DND-41 (cell line): ENCODE measurements around the gene BRCA1.
"Not testable (repeated sequence)": the region's sequence is repeated elsewhere in the genome, so short reads cannot be mapped to it uniquely, and the experiment has no call there.

ENCODE experiments used
- ATAC-seq: fragments of 200-7000 bp; cut with Tn5 transposase; 3 replicates; pipeline ENCODE4 v1.9.1; 2021; ENCODE audit warnings: low read depth; ENCODE audit not compliant: insufficient read depth
- DNase-seq: peaks from one replicate; pipeline ENCODE4 v3.0.0-alpha.2; 2020
- H2AFZ ChIP-seq: 2 replicates; pipeline ENCODE4 v1.6.0; 2012; ENCODE audit warnings: low read depth, low read length
- H3K27ac ChIP-seq: 2 replicates; pipeline ENCODE4 v1.5.1; 2012; ENCODE audit warnings: low read length, inconsistent platforms
- H3K27me3 ChIP-seq: fragments of 200-600 bp; sonication (generic); 2 replicates; pipeline ENCODE4 v1.6.0; 2012; ENCODE audit warnings: low read length, mild to moderate bottlenecking, inconsistent platforms; ENCODE audit not compliant: insufficient read depth, poor library complexity
- H3K36me3 ChIP-seq: 2 replicates; pipeline ENCODE4 v1.5.1; 2012; ENCODE audit warnings: low read length, inconsistent platforms; ENCODE audit not compliant: insufficient read depth
- H3K4me1 ChIP-seq: 2 replicates; pipeline ENCODE4 v1.5.1; 2012; ENCODE audit warnings: mild to moderate bottlenecking, low read length; ENCODE audit not compliant: insufficient read depth
- H3K4me2 ChIP-seq: 2 replicates; pipeline ENCODE4 v1.6.0; 2012; ENCODE audit warnings: mild to moderate bottlenecking, moderate library complexity, low read length, inconsistent platforms; ENCODE audit not compliant: insufficient read depth
- H3K4me3 ChIP-seq, 2 experiments: fragments of 200-600 bp in 1 of 2; shearing (Covaris generic) in 1 of 2; 2 replicates each; pipeline ENCODE4 v1.5.1; 2012 to 2016; ENCODE audit warnings: inconsistent platforms in 2 of 2, low read length in 2 of 2, mild to moderate bottlenecking in 2 of 2, low read depth in 1 of 2, moderate library complexity in 1 of 2
- H3K79me2 ChIP-seq: 2 replicates; pipeline ENCODE4 v1.6.0; 2012; ENCODE audit warnings: low read length, inconsistent platforms; ENCODE audit not compliant: insufficient read depth
- H3K9ac ChIP-seq: 2 replicates; pipeline ENCODE4 v1.6.0; 2012; ENCODE audit warnings: low read depth, mild to moderate bottlenecking, inconsistent platforms, low read length, moderate library complexity
- H3K9me3 ChIP-seq: 2 replicates; pipeline ENCODE4 v1.5.1; 2012; ENCODE audit warnings: low read length, moderate library complexity, mild to moderate bottlenecking, inconsistent platforms; ENCODE audit not compliant: insufficient read depth, severe bottlenecking
- H4K20me1 ChIP-seq: 2 replicates; pipeline ENCODE4 v1.6.0; 2012; ENCODE audit warnings: low read length; ENCODE audit not compliant: insufficient read depth
- EZH2 ChIP-seq: IDR thresholded peaks from 3 replicates; pipeline ENCODE4 v1.6.1; 2012; ENCODE audit warnings: borderline replicate concordance, low read depth, mild to moderate bottlenecking, moderate library complexity, low read length, inconsistent platforms; ENCODE audit not compliant: severe bottlenecking
- TF ChIP-seq, protein P1 (sequence below): IDR thresholded peaks from 2 replicates; pipeline ENCODE4 v1.5.1; 2012; ENCODE audit warnings: borderline replicate concordance, low read length, moderate library complexity, mild to moderate bottlenecking; ENCODE audit not compliant: poor library complexity, severe bottlenecking; ENCODE audit errors: extremely low read depth

Gene BRCA1

DNA sequence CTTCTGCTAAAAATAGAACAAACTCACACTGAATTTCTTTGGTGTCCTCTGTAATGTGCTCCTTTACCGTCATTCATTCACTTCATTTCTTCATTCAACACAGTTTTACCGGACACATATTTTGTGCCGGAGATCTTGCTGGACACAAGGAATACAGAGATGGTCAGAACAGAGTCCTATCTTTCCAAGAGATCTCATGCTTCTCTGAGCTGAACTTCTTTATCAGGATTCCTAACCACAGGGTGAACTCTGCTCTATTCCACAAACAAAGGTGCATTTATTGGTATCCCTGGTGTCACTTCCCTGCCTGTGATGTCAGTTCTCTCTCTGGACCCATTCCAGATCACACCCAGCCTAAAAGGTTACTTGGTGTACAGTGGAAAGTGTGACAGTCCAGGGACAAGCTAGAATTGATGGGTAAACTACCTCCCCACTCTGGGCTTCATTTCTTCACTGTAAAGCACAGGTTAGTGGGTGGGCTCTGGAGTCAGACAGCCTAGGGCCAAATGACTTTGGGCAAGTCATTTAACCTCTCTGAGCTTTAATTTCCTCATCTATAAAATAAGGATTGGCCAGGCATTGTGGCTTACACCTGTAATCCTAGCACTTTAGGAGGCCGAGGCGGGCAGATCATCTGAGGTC lies 114.4 kb downstream of the BRCA1 start:
- 0 out of 2 replicates have a peak, but pooled peaks cover 5% of the 10 kb centered on the region for H3K79me2 ChIP-seq
- H2AFZ ChIP-seq = no peak overlapping the region
- no peak overlapping the region for H3K4me2 ChIP-seq
- TF ChIP-seq, protein P1, sequence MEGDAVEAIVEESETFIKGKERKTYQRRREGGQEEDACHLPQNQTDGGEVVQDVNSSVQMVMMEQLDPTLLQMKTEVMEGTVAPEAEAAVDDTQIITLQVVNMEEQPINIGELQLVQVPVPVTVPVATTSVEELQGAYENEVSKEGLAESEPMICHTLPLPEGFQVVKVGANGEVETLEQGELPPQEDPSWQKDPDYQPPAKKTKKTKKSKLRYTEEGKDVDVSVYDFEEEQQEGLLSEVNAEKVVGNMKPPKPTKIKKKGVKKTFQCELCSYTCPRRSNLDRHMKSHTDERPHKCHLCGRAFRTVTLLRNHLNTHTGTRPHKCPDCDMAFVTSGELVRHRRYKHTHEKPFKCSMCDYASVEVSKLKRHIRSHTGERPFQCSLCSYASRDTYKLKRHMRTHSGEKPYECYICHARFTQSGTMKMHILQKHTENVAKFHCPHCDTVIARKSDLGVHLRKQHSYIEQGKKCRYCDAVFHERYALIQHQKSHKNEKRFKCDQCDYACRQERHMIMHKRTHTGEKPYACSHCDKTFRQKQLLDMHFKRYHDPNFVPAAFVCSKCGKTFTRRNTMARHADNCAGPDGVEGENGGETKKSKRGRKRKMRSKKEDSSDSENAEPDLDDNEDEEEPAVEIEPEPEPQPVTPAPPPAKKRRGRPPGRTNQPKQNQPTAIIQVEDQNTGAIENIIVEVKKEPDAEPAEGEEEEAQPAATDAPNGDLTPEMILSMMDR = no peak
- TF ChIP-seq EZH2 = no peak
- ATAC-seq (no peak), DNase-seq (no peak)
- no peaks in the 10 kb centered on the region for H4K20me1 ChIP-seq
- H3K27me3 ChIP-seq = no peaks in the 10 kb centered on the region
- H3K9ac ChIP-seq = no peak overlapping the region
- peaks cover 14% of the 10 kb centered on the region for H3K36me3 ChIP-seq
- H3K4me1 ChIP-seq = peaks cover 15% of the 10 kb centered on the region
- H3K27ac ChIP-seq = no peak overlapping the region
- no peaks in the 10 kb centered on the region for H3K9me3 ChIP-seq
- no peak overlapping the region for H3K4me3 ChIP-seq

DNA sequence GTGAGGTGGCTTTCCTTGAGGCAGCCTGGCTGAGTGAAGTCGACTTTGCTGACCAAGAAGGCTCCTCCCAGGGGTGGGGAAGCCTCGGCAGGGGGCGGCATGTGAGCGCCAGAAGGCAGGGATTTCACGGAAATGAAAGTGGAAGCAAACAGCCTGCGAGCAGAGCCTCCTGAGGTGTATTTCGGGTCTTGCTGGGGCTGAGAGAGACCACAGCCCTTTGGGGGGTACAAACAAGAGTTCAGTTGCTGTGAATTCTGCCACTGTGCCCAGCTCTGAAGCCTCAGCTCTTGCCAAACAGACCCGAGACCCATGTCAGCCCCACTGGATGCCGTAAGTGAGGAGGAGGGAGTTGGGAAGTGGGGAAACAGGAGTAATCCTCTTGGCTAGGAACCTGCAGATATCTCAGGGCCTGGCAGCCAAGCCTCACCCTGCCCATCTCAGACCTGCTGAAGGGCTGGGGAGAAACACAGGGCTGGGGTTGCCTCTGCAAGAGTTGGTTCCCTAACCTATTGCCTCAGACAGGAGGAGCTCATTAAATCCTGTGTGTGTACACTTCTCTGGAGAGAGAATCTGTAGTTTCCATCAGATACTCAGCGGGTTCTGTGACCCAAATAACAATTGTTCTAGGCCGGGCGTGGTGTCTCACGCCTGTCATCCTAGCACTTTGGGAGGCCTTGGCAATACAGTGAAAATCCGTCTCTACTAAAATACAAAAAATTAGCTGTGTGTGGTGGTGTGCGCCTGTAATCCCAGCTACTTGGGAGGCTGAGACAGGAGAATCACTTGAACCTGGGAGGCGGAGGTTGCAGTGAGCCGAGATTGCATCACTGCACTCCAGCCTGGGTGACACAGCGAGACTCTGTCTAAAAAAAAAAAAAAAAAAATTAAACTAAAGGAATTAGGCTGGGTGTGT lies 118.3 kb downstream of the BRCA1 start, which contains the start of gene IFI35:
IFI35 (plus strand) TSS at position 146 of the 913 bp plus-strand sequence; CDS start at position 310, 164 bp downstream.
- Histone ChIP-seq H3K27me3 (no peaks in the 10 kb centered on the region), H3K4me3 (peak within 1 kb of the TSS; percentile 32 to 65; a peak in 3 of 4 replicates), H3K4me1 (peaks cover 15% of the 10 kb centered on the region), H3K9ac (peak within 1 kb of the TSS; percentile 69), H3K27ac (peak within 1 kb of the TSS; percentile 92), H3K9me3 (no peaks in the 10 kb centered on the region), H2AFZ (peak within 1 kb of the TSS; percentile 89), H3K36me3 (peaks cover 21% of the 10 kb centered on the region), H3K4me2 (peak within 1 kb of the TSS; percentile 72), H3K79me2 (0 out of 2 replicates have a peak, but pooled peaks cover 5% of the 10 kb centered on the region), H4K20me1 (no peaks in the 10 kb centered on the region)
- ATAC-seq (peak; percentile 98), DNase-seq (peak; percentile 92)
- TF ChIP-seq EZH2 = no peak
- TF ChIP-seq, protein P1 = peak; percentile 86

DNA sequence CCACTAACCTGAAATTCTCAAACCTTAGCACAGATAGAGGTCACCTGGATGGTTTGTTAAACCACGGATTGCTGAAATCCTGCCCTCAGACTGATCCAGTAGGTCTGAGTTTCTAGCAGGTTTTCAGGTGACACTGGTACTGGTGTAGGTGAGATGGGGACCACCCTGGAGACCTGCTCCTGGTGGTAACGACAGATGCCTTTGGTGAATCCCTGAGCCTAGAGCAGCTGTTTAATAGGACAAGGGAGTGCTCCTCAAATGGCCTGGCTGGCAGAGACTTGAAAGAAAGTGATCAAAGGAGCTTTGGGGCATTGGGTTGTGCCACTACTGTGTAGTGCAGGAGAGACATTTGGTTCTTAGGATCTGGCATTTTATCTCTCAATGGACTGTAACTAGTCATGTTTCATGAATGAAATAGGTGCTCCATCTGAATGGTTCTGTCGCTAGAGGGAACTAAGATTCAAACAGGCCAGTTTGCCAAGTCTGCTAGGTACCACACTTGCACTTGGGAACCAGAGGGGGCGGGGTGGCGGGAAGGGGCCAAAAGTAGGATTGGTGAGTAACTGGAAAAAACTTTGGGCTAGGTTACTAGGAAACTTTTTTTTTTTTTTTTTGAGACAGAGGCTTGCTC lies 121.5 kb downstream of the BRCA1 start:
- Histone ChIP-seq H3K4me3 (no peak overlapping the region), H3K79me2 (peaks cover 22% of the 10 kb centered on the region), H3K4me1 (peaks cover 30% of the 10 kb centered on the region), H3K9ac (no peak overlapping the region; the same call in 1 of the 2 replicates), H3K36me3 (peaks cover 50% of the 10 kb centered on the region), H4K20me1 (peaks cover 22% of the 10 kb centered on the region), H3K9me3 (no peaks in the 10 kb centered on the region), H3K27me3 (no peaks in the 10 kb centered on the region), H3K4me2 (no peak overlapping the region), H3K27ac (no peak overlapping the region), H2AFZ (no peak overlapping the region)
- no peak for DNase-seq
- TF ChIP-seq EZH2 = no peak
- TF ChIP-seq, protein P1 = no peak
- ATAC-seq = no peak

DNA sequence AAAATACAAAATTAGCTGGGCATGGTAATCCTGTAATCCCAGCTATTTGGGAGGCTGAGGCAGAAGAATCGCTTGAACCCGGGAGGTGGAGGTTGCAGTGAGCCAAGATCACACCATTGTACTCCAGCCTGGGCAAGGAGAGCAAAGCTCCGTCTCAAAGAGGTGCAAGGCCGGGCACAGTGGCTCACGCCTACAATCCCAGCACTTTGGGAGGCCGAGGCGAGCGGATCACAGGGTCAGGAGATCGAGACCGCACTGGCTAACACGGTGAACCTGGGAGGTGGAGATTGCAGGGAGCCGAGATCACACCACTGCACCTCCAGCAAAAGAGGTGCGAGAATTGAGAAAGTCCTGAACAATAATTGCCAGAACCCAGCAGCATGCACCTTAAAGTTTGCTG lies 124.3 kb downstream of the BRCA1 start:
- not testable (repeated sequence) for ATAC-seq, H3K4me2 ChIP-seq, H3K27me3 ChIP-seq, DNase-seq, H3K9me3 ChIP-seq, H2AFZ ChIP-seq, H3K27ac ChIP-seq, H3K4me3 ChIP-seq, H3K9ac ChIP-seq
- Histone ChIP-seq H3K36me3 (peaks cover 52% of the 10 kb centered on the region), H4K20me1 (peaks cover 25% of the 10 kb centered on the region), H3K79me2 (peaks cover 21% of the 10 kb centered on the region), H3K4me1 (peaks cover 26% of the 10 kb centered on the region)
